ENCODE data around the gene ADGRG2.

DNA sequence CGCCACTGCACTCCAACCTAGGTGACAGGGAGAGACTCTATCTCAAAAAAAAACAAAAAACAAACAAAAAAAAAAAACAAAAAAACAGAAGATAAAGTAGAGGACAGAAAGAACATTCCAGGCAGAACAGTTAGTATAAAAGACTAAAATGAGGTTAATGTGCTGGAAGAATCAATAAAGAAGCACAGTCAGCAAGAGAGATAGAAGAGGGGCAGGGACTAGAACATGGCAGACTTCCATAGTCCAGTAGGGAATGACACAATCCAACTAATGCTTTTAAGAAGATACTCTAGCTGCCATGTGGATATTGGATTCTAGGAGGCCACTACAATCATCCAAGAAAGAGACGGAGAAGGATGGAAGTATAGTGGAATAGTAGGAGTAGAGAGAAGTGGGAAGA is 11.6 kb downstream of the ADGRG2 start:
- TF ChIP-seq, protein P1, sequence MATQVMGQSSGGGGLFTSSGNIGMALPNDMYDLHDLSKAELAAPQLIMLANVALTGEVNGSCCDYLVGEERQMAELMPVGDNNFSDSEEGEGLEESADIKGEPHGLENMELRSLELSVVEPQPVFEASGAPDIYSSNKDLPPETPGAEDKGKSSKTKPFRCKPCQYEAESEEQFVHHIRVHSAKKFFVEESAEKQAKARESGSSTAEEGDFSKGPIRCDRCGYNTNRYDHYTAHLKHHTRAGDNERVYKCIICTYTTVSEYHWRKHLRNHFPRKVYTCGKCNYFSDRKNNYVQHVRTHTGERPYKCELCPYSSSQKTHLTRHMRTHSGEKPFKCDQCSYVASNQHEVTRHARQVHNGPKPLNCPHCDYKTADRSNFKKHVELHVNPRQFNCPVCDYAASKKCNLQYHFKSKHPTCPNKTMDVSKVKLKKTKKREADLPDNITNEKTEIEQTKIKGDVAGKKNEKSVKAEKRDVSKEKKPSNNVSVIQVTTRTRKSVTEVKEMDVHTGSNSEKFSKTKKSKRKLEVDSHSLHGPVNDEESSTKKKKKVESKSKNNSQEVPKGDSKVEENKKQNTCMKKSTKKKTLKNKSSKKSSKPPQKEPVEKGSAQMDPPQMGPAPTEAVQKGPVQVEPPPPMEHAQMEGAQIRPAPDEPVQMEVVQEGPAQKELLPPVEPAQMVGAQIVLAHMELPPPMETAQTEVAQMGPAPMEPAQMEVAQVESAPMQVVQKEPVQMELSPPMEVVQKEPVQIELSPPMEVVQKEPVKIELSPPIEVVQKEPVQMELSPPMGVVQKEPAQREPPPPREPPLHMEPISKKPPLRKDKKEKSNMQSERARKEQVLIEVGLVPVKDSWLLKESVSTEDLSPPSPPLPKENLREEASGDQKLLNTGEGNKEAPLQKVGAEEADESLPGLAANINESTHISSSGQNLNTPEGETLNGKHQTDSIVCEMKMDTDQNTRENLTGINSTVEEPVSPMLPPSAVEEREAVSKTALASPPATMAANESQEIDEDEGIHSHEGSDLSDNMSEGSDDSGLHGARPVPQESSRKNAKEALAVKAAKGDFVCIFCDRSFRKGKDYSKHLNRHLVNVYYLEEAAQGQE (IDR thresholded peaks at IDR 0.05; ENCODE audit: insufficient replicate concordance, low read depth), result no peak
- TF ChIP-seq, protein P2, sequence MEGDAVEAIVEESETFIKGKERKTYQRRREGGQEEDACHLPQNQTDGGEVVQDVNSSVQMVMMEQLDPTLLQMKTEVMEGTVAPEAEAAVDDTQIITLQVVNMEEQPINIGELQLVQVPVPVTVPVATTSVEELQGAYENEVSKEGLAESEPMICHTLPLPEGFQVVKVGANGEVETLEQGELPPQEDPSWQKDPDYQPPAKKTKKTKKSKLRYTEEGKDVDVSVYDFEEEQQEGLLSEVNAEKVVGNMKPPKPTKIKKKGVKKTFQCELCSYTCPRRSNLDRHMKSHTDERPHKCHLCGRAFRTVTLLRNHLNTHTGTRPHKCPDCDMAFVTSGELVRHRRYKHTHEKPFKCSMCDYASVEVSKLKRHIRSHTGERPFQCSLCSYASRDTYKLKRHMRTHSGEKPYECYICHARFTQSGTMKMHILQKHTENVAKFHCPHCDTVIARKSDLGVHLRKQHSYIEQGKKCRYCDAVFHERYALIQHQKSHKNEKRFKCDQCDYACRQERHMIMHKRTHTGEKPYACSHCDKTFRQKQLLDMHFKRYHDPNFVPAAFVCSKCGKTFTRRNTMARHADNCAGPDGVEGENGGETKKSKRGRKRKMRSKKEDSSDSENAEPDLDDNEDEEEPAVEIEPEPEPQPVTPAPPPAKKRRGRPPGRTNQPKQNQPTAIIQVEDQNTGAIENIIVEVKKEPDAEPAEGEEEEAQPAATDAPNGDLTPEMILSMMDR (IDR thresholded peaks at IDR 0.05; ENCODE audit: insufficient read depth, low read length), result no peak
